MCF 10A (cell line): ENCODE results near the gene MX2. TPM values are rescaled to one million over a fixed set of nuclear protein-coding genes. Genes with fewer than 3 reads are reported as not detected.

Experiments
- BruUV-seq: library from RNA; stranded (reverse); fragments of 400-500 nt; replicated peaks from 2 replicates; lab custom pipeline; 2021; lab: Mats Ljungman, UMichigan
- CTCF ChIA-PET: fragments of 300-600 bp; sonication (Branson Sonifier 250); formaldehyde crosslinking; extraction: SDS; loops from one replicate; lab custom pipeline; 2021; ENCODE audit warnings: antibody characterized with exemption, inconsistent platforms; lab: Yijun Ruan, JAX
- POLR2A ChIA-PET: fragments of 300-600, 350-650 bp; sonication (Branson Sonifier 250); formaldehyde crosslinking; extraction: SDS; loops from one replicate; lab custom pipeline; 2020; ENCODE audit warnings: antibody characterized with exemption, inconsistent platforms; lab: Yijun Ruan, JAX
- DNase-seq: peaks from one replicate; pipeline ENCODE4 v3.0.0-alpha.2; 2018; ENCODE audit not compliant: unreplicated experiment
- H3K27ac Mint-ChIP-seq: one replicate; pipeline ENCODE4 v1.8.0; 2022; ENCODE audit warnings: mild to moderate bottlenecking, low read depth, mixed read lengths; ENCODE audit not compliant: unreplicated experiment
- H3K27me3 Mint-ChIP-seq: one replicate; pipeline ENCODE4 v1.8.0; 2022; ENCODE audit warnings: mixed read lengths; ENCODE audit not compliant: insufficient read depth, unreplicated experiment
- H3K36me3 Mint-ChIP-seq: one replicate; pipeline ENCODE4 v1.8.0; 2022; ENCODE audit warnings: mild to moderate bottlenecking, moderate library complexity, mixed read lengths; ENCODE audit not compliant: insufficient read depth, unreplicated experiment
- H3K4me1 Mint-ChIP-seq: one replicate; pipeline ENCODE4 v1.8.0; 2022; ENCODE audit warnings: mixed read lengths; ENCODE audit not compliant: insufficient read depth, unreplicated experiment
- H3K4me3 Mint-ChIP-seq: one replicate; pipeline ENCODE4 v1.8.0; 2022; ENCODE audit warnings: mild to moderate bottlenecking, moderate library complexity, mixed read lengths; ENCODE audit not compliant: unreplicated experiment
- H3K9me3 Mint-ChIP-seq: one replicate; pipeline ENCODE4 v1.8.0; 2022; ENCODE audit warnings: mixed read lengths; ENCODE audit not compliant: unreplicated experiment
- intact Hi-C: fragments of 100-400 bp; cut with micrococcal nuclease; formaldehyde crosslinking; loops from 2 replicates; pipeline ENCODE4 v1.14.1; 2022
- total RNA-seq: library from RNA; stranded (reverse); gene quantifications from 2 replicates; pipeline ENCODE4 v1.2.3, GENCODE V29; 2022
- TF ChIP-seq, protein P1 (sequence below): fragments of 200-600 bp; IDR thresholded peaks from one replicate; pipeline ENCODE4 v1.8.0; 2022; ENCODE audit warnings: antibody characterized with exemption, mild to moderate bottlenecking; ENCODE audit not compliant: unreplicated experiment

MX2 gene
- total RNA-seq, 1 experiment from 2014 or later: not detected

DNA sequence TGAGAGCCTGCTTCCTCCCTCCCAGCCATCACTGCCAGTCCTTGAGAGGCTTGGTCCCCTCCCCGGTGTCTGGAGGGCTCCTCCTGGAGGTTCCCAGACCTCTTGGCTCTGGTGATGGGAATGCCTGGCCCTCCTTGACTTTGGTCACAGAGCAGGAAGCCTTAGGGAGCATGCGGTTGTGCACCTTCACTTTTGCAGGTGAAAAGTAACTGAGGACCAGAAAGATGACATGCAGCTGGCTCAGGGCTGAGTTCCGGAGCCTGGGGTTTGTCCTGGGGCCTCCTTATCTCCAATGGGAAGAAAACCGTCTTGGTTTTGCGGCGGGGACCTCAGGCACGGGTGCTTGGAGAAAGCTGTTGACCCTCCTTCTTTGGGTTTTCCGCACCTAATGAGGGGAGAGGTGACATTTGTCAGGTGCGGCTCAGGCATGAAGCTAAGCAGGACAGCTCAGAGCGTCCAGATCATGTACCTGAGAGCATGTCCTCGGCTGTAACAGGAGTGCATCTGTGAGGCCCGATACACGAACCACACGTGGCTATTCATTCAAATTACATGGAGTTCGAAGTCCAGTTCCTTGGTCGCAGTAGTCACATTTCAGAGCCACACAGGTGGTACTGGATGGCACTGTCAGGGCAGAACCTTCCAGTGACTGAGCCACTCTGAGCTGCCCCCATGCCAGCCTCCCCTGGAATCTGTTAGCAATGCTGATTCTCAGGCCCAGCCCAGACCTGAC, 608 bp upstream of the MX2 start:
- H3K27ac Mint-ChIP-seq: no peak overlapping the region
- peaks cover 8% of the 10 kb centered on the region for H3K27me3 Mint-ChIP-seq
- POLR2A ChIA-PET: no interaction called here
- no TSS peak for BruUV-seq
- no peaks in the 10 kb centered on the region for H3K4me1 Mint-ChIP-seq
- H3K36me3 Mint-ChIP-seq: no peaks in the 10 kb centered on the region
- intact Hi-C loops: no loop called here
- no peak overlapping the region for H3K4me3 Mint-ChIP-seq
- TF ChIP-seq, protein P1, sequence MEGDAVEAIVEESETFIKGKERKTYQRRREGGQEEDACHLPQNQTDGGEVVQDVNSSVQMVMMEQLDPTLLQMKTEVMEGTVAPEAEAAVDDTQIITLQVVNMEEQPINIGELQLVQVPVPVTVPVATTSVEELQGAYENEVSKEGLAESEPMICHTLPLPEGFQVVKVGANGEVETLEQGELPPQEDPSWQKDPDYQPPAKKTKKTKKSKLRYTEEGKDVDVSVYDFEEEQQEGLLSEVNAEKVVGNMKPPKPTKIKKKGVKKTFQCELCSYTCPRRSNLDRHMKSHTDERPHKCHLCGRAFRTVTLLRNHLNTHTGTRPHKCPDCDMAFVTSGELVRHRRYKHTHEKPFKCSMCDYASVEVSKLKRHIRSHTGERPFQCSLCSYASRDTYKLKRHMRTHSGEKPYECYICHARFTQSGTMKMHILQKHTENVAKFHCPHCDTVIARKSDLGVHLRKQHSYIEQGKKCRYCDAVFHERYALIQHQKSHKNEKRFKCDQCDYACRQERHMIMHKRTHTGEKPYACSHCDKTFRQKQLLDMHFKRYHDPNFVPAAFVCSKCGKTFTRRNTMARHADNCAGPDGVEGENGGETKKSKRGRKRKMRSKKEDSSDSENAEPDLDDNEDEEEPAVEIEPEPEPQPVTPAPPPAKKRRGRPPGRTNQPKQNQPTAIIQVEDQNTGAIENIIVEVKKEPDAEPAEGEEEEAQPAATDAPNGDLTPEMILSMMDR: no peak
- no peaks in the 10 kb centered on the region for H3K9me3 Mint-ChIP-seq
- CTCF ChIA-PET: interaction anchor here (0.7 kb wide), 1 partner anchor 11 kb away, joined by 3 read pairs; no protein-coding TSS in a partner anchor
- no peak for DNase-seq

GRCh38 chr21:41362605-41363369, 960 bp downstream of the MX2 start:
- TF ChIP-seq, protein P1: no peak
- Mint-ChIP-seq H3K27me3 (no peaks in the 10 kb centered on the region), H3K36me3 (no peaks in the 10 kb centered on the region), H3K4me1 (peaks cover 6% of the 10 kb centered on the region), H3K4me3 (no peak overlapping the region), H3K9me3 (no peaks in the 10 kb centered on the region), H3K27ac (no peak overlapping the region)
- no peak for DNase-seq
- ChIA-PET CTCF (no interaction called here), POLR2A (no interaction called here)
- BruUV-seq: no TSS peak
- intact Hi-C loops: no loop called here

- peaks cover 6% of the 10 kb centered on the region for H3K4me1 Mint-ChIP-seq
- intact Hi-C loops: no loop called here
- CTCF ChIA-PET: no interaction called here
- H3K36me3 Mint-ChIP-seq: no peaks in the 10 kb centered on the region
- POLR2A ChIA-PET: no interaction called here
- H3K27me3 Mint-ChIP-seq: no peaks in the 10 kb centered on the region
- no peak for DNase-seq
- H3K9me3 Mint-ChIP-seq: no peaks in the 10 kb centered on the region
- no peak overlapping the region for H3K4me3 Mint-ChIP-seq
- TF ChIP-seq, protein P1: no peak
- BruUV-seq: no TSS peak
- no peak overlapping the region for H3K27ac Mint-ChIP-seq
Observed at GRCh38 chr21:41363370-41364270, 1.8 kb downstream of the MX2 start.
